ENCODE measurements around the gene DNAJB1.

Gene DNAJB1

DNA sequence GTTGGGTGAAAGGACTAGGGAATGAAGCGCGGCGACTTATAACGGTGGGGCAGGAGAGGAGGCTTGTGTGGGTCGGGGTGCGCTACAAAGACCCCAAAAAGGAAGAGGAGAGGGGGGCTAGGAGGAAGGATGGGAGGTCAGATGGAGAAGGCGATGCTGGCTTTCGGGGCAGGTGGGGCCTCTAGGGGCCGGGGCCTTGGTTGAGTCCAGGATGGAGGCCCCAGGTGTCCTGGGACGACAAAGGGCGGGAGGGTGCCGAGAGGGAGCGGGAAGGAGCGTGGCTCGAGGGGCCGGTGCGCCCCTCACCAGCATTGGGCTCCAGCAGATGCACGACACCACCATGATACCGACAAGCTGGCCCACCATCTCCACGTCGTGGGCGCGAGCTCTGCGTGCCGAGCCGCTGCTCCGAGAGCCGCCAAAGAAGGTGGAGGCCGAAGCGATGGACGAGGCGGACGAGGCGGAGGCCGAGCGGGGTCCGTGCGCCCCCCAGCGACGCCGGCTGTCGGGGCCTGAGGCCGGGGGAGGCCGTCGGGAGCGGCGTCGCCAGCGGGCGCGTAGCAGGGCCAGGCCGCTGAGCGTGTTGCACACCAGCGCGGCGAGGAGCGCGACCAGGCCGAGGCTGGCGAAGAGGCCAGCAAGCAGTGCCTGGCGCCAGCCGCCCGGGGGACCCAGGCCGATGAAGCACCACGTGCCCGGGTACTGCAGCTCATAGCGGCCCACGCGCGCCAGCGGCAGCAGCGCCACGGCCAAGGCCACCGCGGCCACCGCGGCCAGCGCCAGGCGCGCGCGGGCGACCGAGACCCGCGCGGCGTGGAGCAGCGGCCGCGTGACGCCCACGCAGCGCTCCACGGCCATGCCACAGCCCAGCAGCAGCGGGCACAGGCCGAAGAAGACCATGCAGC lies 44.9 kb downstream of the DNAJB1 start:
- DNase-seq, result peak in 2 of 14 donors; percentile 18 to 23

DNA sequence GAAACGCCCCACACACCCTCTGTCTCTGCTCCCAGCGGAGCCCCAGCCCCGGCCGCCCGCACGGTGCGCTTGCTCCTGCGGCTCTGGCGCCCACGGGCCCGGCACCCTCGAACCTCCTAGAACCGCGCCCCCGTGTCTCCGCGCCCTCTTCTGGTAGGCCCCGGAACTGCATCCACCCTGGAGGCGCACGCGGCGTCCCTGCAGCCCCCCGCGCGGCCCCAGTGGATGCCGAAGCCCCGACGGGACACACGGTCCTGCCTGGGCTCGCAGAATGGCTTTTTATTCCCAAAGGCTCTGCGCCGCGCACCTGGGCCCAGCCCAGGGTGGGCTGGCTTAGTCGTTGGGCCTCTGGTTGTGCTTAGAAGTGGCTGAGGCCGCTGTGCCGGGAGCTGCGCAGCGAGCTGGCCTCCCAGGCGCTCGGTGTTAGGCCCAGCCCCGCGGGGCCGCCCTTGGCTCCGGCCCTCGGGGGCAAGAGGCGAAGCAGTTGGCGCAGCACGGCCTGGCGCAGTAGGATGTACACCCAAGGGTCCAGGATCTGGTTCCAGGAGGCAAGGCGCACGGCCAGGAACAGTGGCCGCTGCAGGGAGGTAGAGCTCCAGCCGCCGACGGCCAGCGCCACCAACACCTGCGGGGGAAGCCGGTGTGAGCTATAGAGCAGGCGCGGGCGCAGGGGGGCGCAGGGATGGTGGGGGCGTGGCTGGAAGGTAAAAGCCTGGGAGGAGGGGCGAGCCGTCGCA lies 45.8 kb downstream of the DNAJB1 start:
- DNase-seq, result peak in 10 of 14 donors; percentile 10 to 61 (median 28)

DNA sequence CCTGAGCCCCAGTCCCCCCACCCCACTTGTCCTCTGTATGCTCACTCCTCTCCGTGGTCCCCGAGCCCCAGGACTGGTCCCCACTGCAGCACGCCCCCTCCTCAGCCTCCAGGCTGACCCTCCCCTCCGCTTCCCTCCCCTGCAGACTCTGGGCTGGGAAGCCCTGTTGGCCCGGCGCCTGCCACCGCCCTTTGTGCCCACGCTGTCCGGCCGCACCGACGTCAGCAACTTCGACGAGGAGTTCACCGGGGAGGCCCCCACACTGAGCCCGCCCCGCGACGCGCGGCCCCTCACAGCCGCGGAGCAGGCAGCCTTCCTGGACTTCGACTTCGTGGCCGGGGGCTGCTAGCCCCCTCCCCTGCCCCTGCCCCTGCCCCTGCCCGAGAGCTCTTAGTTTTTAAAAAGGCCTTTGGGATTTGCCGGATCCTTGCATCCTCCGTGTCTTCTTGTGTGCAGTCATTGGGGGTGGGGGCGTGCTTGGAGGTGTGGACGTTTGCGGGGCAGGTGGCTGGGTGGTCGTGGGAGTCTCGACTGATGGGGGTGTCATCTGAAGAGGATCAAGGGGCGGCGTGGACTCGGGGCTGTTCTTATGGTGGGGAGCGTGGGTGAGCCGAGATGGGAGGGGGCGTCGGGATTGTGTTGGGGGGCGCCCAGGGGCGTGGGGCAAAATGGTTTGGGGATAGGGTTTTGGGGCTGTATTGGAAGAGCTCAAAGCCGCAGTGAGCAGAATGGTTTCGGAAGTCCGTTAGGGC lies 46.6 kb downstream of the DNAJB1 start:
- DNase-seq, result no peak

- DNase-seq, result no peak
Measured at GRCh38 chr19:14470031-14470876, 47.9 kb downstream of the DNAJB1 start.

DNA sequence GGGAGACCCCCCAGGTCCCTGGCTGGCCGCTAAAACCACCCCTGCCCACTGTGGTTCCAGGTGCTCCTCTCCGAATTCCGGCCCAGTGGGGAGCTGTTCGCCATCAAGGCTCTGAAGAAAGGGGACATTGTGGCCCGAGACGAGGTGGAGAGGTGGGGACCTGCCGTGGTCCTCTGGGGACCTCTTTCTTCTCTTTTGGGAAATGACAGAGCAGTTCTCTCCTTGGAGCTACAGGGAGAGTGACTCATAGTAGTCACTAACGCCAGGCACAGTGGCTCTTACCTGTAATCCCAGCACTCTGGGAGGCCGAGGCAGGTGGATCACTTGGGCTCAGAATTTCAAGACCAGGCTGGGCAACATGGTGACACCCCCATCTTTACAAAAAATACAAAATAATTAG lies 50.4 kb downstream of the DNAJB1 start:
- no peak for DNase-seq

DNA sequence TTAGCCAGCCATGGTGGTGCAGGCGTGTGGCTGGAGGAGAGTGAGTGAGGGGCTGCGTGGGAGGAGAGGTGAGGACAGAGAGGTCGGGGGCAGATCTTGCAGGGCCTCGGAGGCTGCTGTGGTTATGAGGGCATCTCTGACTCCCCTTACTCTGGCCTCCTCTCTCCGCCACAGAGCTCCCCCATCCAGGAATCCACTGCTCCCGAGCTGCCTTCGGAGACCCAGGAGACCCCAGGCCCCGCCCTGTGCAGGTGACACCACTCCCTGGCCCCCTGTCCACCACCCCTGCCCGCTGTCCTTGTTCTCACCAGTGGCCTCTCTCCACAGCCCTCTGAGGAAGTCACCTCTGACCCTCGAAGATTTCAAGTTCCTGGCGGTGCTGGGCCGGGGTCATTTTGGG lies 50.8 kb downstream of the DNAJB1 start:
- no peak for DNase-seq

Data from C1 segment of cervical spinal cord (tissue), 14 donors.